Ovary (tissue), 9 donors: ENCODE measurements around the gene BUB1B. TPM values are rescaled to one million over a fixed set of nuclear protein-coding genes. Genes with fewer than 3 reads are reported as not detected.
"Not testable (repeated sequence)": the region's sequence is repeated elsewhere in the genome, so short reads cannot be mapped to it uniquely, and the experiment has no call there.

ENCODE experiments used
- DNase-seq, 5 donors: peaks; one replicate each; pipeline ENCODE4 v3.0.0-alpha.2; 2019 to 2020
- H3K27ac ChIP-seq, 2 donors: fragments of 200-600 bp; one replicate each; pipeline versions ENCODE4 v1.5.1 to v1.8.0; 2019 to 2022
- H3K27me3 ChIP-seq: fragments of 200-600 bp; one replicate; pipeline ENCODE4 v1.8.0; 2022
- H3K36me3 ChIP-seq: fragments of 200-600 bp; sonication (generic); one replicate; pipeline ENCODE4 v1.5.1; 2019
- H3K4me1 ChIP-seq: one replicate; pipeline ENCODE4 v1.8.1; 2013; ENCODE audit warnings: mild to moderate bottlenecking, moderate library complexity; ENCODE audit not compliant: insufficient read depth
- H3K4me3 ChIP-seq: fragments of 200-600 bp; sonication (generic); one replicate; pipeline ENCODE4 v1.5.1; 2017
- H3K9me3 ChIP-seq, 2 donors: fragments of 200-600 bp in 1 of 2; sonication (generic) in 1 of 2; one replicate each; pipeline versions ENCODE4 v1.5.1 to v1.8.1; 2013 to 2019; ENCODE audit warnings: mild to moderate bottlenecking in 1 of 2, moderate library complexity in 1 of 2
- CTCF ChIP-seq, 3 donors: fragments of 450-650 bp in 2 of 3; fragments of 200-600 bp in 1 of 3; IDR thresholded peaks; one replicate each; pipeline versions ENCODE4 v1.5.1 to v1.8.0; 2016 to 2022; ENCODE audit warnings: antibody characterized with exemption in 3 of 3, mild to moderate bottlenecking in 1 of 3
- EP300 ChIP-seq: sonication (generic); formaldehyde crosslinking; IDR thresholded peaks from one replicate; pipeline ENCODE4 v1.6.1; 2017; ENCODE audit warnings: antibody characterized with exemption
- POLR2A ChIP-seq: fragments of 450-650 bp; IDR thresholded peaks from one replicate; pipeline ENCODE4 v1.6.1; 2017; ENCODE audit warnings: antibody characterized with exemption, mild to moderate bottlenecking, moderate library complexity
- WGBS, 3 donors: extraction: QIAGEN DNeasy Blood & Tissue Kit in 1 of 3; methylation state at CpG; one replicate each; pipeline versions ENCODE4 v1.1.5 to v1.1.7; 2013 to 2017; 5-methylcytosine and 5-hydroxymethylcytosine counted together
- intact Hi-C, 4 donors: fragments of 100-400 bp; cut with DNase I; formaldehyde crosslinking; loops; one replicate each; pipeline versions ENCODE4 v1.11.0 to v1.15.1; 2022 to 2023
- polyA plus RNA-seq, 2 donors: library from polyadenylated mRNA; stranded (reverse); fragments of 200-250 nt in 1 of 2; fragments of 350-450 nt in 1 of 2; fragmentation: Illumina TruSeq in 1 of 2; extraction: RNeasy Lipid Tissue Mini Kit (QIAGEN cat#74804) in 1 of 2; gene quantifications; one replicate each; pipeline ENCODE4 v1.2.3, GENCODE V29; 2013 to 2014
- total RNA-seq, 7 donors: library from RNA; depleted of rRNA in 2 of 7; stranded (reverse); fragments of >200 nt in 2 of 7; fragmentation: NEBNext Ultra II Directional in 3 of 7; extraction: Animal tissue kit (Norgen Biotek cat#: 25700) in 3 of 7; gene quantifications; one replicate each; pipeline versions ENCODE4 v1.1.0 to v1.2.4, GENCODE V29; 2016 to 2023
- donor health status: DM: no; HTN: no; CAD: no; lungs with moderate emphysema.
- donor health status: DM: no; HTN: no; CAD: no.
- donor health status: Bipolar disorder and iron deficiency.
- donor health status: DM: yes; HTN: yes; CAD: no.
- donor health status: DM: no; HTN: no; CAD: no.
- donor health status: DM: yes; HTN: yes; CAD: no.

The BUB1B gene
- total and polyA plus RNA-seq, 9 donors, result 0.43 to 2.4 (median 1.2) TPM; not detected in 1

DNA sequence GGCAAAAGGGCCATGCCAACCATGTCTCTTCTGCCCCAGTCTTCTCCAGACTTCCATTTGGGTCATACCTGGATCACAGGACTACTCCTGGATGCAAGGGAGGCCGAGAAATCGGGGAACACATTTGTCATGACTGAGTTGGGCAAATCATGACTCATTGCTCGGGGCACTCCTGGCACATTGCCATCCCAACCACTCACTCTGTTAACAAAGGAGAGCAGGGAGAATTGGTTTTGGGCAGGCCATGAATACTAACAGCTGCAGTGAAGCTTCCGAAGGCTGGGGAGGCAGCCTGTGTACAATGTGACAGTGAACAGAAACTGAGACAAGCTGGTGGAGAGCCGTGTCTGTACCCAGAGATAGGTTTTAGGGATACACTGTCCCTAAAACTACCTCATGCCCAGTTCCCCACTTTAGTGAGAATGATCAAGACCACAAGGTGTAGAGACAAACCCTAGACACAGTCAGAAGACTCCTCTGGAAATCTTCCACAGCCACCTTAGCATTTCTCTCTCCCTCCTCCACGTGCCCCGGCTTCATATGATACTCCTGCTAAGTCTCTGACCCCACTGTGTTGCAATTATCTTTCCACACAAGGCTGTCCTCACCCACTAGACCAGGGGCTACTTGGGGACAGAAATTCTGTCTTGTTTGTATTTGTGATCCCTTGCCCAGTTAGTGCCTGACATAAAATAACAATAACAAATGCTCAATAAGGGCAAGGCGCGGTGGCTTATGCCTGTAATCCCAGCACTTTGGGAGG is 10.5 kb upstream of the BUB1B start:
- TF ChIP-seq POLR2A, result no peak
- no peak for TF ChIP-seq EP300
- no peak for TF ChIP-seq CTCF (IDR thresholded peaks at IDR 0.05)
- Histone ChIP-seq H3K4me1 (no peaks in the 10 kb centered on the region), H3K27ac (no peak overlapping the region), H3K27me3 (no peaks in the 10 kb centered on the region), H3K9me3 (no peaks in the 10 kb centered on the region), H3K36me3 (no peaks in the 10 kb centered on the region), H3K4me3 (no peak overlapping the region)
- intact Hi-C loops, result no loop called here
- peak in 1 of 5 donors; percentile 29 for DNase-seq
- WGBS, 3 donors, result 63 to 69% (median 64%) methylated on average over 9 of the region's 9 CpGs

DNA sequence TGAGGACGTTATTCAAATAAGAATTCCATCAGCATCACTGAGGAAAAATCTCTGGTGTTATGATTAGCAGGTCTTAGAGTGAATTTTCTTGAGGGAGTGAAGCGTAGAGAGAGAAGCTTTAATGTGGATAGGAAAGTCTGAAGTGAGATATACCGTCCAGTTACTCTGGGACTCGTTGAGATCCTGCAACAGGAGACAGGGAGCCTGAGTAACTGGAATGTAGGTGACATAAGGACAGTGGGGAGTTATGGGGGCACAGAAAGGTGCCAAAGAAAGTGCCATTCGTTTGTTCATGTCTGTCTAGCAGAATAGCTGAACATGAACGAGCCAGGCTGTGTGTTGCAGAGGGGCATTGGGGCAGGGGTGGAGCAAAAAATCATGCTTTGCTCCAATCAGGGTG is 9.4 kb upstream of the BUB1B start:
- Histone ChIP-seq H3K27ac (no peak overlapping the region), H3K36me3 (no peaks in the 10 kb centered on the region), H3K4me1 (no peaks in the 10 kb centered on the region), H3K9me3 (no peaks in the 10 kb centered on the region), H3K27me3 (no peaks in the 10 kb centered on the region), H3K4me3 (no peak overlapping the region)
- 58 to 63% (median 62%) methylated on average over 6 of the region's 6 CpGs for WGBS, 3 donors
- DNase-seq, result no peak
- intact Hi-C loops, result no loop called here
- TF ChIP-seq CTCF (IDR thresholded peaks at IDR 0.05) (no peak), EP300 (no peak), POLR2A (no peak)

GRCh38 chr15:40151991-40152390 is 8.9 kb upstream of the BUB1B start:
- TF ChIP-seq EP300 (no peak), POLR2A (no peak), CTCF (IDR thresholded peaks at IDR 0.05) (no peak)
- no peak overlapping the region for H3K27ac ChIP-seq
- H3K27me3 ChIP-seq, result no peaks in the 10 kb centered on the region
- no peak for DNase-seq
- intact Hi-C loops, result no loop called here
- no peaks in the 10 kb centered on the region for H3K9me3 ChIP-seq
- WGBS, 3 donors, result 92 to 93% (median 92%) methylated on average over 4 of the region's 4 CpGs
- H3K4me1 ChIP-seq, result no peaks in the 10 kb centered on the region
- no peak overlapping the region for H3K4me3 ChIP-seq
- no peaks in the 10 kb centered on the region for H3K36me3 ChIP-seq

GRCh38 chr15:40154821-40155220 is 6.0 kb upstream of the BUB1B start:
- H3K27ac ChIP-seq, H3K27me3 ChIP-seq, H3K4me3 ChIP-seq, DNase-seq, H3K36me3 ChIP-seq, H3K4me1 ChIP-seq, H3K9me3 ChIP-seq, intact Hi-C loops: not testable (repeated sequence)
- WGBS, 3 donors, result 90% methylated on average over 1 of the region's 1 CpG; no CpG with 5 or more reads in 2 of the 3 donors

DNA sequence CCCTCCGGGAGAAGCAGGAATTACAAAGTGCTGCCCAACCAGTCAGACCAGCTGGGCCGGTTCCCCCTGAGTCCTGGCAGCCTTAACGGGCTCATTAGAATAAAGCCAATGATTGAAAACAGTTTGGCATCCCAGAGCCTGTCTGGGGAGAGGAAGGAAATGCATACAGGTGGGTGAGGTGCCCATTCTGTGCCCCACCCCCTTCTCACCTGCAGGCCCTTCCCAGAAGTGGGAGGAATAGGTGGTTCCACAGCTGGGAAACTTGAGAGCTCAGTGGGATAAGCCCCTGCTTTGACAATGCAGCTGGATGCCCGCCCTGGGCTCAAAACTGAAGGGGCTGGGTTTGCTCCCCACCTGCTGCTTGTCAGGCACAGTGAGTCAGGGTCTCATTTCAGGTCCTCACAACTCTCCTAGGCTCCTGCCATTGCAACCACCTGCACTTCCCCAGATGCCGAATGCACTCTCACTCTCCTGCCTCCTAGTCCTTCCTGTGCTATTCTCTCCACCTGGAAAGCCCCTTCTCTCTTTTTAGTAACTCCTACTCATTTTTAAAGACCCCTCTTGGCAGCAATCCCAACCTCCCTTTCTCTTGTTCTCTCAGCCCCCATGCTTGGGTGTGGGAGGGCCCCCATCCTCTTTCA is 5.5 kb upstream of the BUB1B start:
- no peak overlapping the region for H3K27ac ChIP-seq
- intact Hi-C loops, result no loop called here
- no peak for TF ChIP-seq EP300
- TF ChIP-seq CTCF (IDR thresholded peaks at IDR 0.05), result no peak
- no peak for TF ChIP-seq POLR2A

More for the DNA sequence above, 5.5 kb upstream of the BUB1B start:
- no peak overlapping the region for H3K4me3 ChIP-seq
- DNase-seq, result no peak
- WGBS, 3 donors, result 40 to 49% (median 45%) methylated on average over 4 to 5 of the region's 5 CpGs
- H3K9me3 ChIP-seq, result no peaks in the 10 kb centered on the region
- no peaks in the 10 kb centered on the region for H3K4me1 ChIP-seq
- no peaks in the 10 kb centered on the region for H3K27me3 ChIP-seq
- H3K36me3 ChIP-seq, result no peaks in the 10 kb centered on the region
